ENCODE measurements around the gene NCOA6.

NCOA6 gene

GRCh38 chr20:34864216-34864615 lies 38.8 kb upstream of the NCOA6 start:
- no peak overlapping the region for H3K9ac ChIP-seq (ENCODE audit: low read depth, low read length)
- no peak for TF ChIP-seq CTCF (IDR thresholded peaks at IDR 0.05; ENCODE audit: borderline replicate concordance, extremely low read depth, low read length, poor library complexity, severe bottlenecking)
- no peak for TF ChIP-seq EZH2 (IDR thresholded peaks at IDR 0.05; ENCODE audit: borderline replicate concordance, low read depth, low read length, severe bottlenecking)
- 0 out of 2 replicates have a peak, but pooled peaks cover 5% of the 10 kb centered on the region for H4K20me1 ChIP-seq (ENCODE audit: insufficient read depth, low read length)
- ATAC-seq (ENCODE audit: insufficient read depth, low read depth) (no peak), DNase-seq (no peak)
- H3K4me2 ChIP-seq (ENCODE audit: insufficient read depth, low read length) = no peak overlapping the region
- H3K9me3 ChIP-seq (ENCODE audit: insufficient read depth, low read length, severe bottlenecking) = no peaks in the 10 kb centered on the region
- H2AFZ ChIP-seq (ENCODE audit: low read depth, low read length) = no peak overlapping the region
- no peak overlapping the region for H3K4me3 ChIP-seq (ENCODE audit: low read depth in 1 of 2, low read length in 2 of 2)
- H3K27me3 ChIP-seq (ENCODE audit: insufficient read depth, low read length, poor library complexity) = no peaks in the 10 kb centered on the region
- no peaks in the 10 kb centered on the region for H3K4me1 ChIP-seq (ENCODE audit: insufficient read depth, low read length)
- peaks cover 32% of the 10 kb centered on the region for H3K36me3 ChIP-seq (ENCODE audit: insufficient read depth, low read length)
- no peak overlapping the region for H3K27ac ChIP-seq (ENCODE audit: low read length)
- no peaks in the 10 kb centered on the region for H3K79me2 ChIP-seq (ENCODE audit: insufficient read depth, low read length)

GRCh38 chr20:34863421-34863965 lies 38.0 kb upstream of the NCOA6 start:
- Histone ChIP-seq H3K27ac (ENCODE audit: low read length) (no peak overlapping the region; the same call in 1 of the 2 replicates), H3K27me3 (ENCODE audit: insufficient read depth, low read length, poor library complexity) (no peaks in the 10 kb centered on the region), H3K4me3 (ENCODE audit: low read depth in 1 of 2, low read length in 2 of 2) (no peak overlapping the region), H3K9ac (ENCODE audit: low read depth, low read length) (no peak overlapping the region), H2AFZ (ENCODE audit: low read depth, low read length) (no peak overlapping the region), H3K4me1 (ENCODE audit: insufficient read depth, low read length) (no peaks in the 10 kb centered on the region), H3K9me3 (ENCODE audit: insufficient read depth, low read length, severe bottlenecking) (no peaks in the 10 kb centered on the region), H3K36me3 (ENCODE audit: insufficient read depth, low read length) (peaks cover 33% of the 10 kb centered on the region), H3K4me2 (ENCODE audit: insufficient read depth, low read length) (no peak overlapping the region), H4K20me1 (ENCODE audit: insufficient read depth, low read length) (0 out of 2 replicates have a peak, but pooled peaks cover 5% of the 10 kb centered on the region), H3K79me2 (ENCODE audit: insufficient read depth, low read length) (no peaks in the 10 kb centered on the region)
- DNase-seq (no peak), ATAC-seq (ENCODE audit: insufficient read depth, low read depth) (no peak)
- TF ChIP-seq CTCF (IDR thresholded peaks at IDR 0.05; ENCODE audit: borderline replicate concordance, extremely low read depth, low read length, poor library complexity, severe bottlenecking) (no peak), EZH2 (IDR thresholded peaks at IDR 0.05; ENCODE audit: borderline replicate concordance, low read depth, low read length, severe bottlenecking) (no peak)

GRCh38 chr20:34862724-34863123 lies 37.3 kb upstream of the NCOA6 start:
- H3K9ac ChIP-seq (ENCODE audit: low read depth, low read length) = no peak overlapping the region
- no peaks in the 10 kb centered on the region for H3K9me3 ChIP-seq (ENCODE audit: insufficient read depth, low read length, severe bottlenecking)
- no peak overlapping the region for H3K4me2 ChIP-seq (ENCODE audit: insufficient read depth, low read length)
- no peak for TF ChIP-seq CTCF (IDR thresholded peaks at IDR 0.05; ENCODE audit: borderline replicate concordance, extremely low read depth, low read length, poor library complexity, severe bottlenecking)
- TF ChIP-seq EZH2 (IDR thresholded peaks at IDR 0.05; ENCODE audit: borderline replicate concordance, low read depth, low read length, severe bottlenecking) = no peak
- ATAC-seq (ENCODE audit: insufficient read depth, low read depth) = no peak
- H3K27ac ChIP-seq (ENCODE audit: low read length) = no peak overlapping the region
- no peaks in the 10 kb centered on the region for H3K27me3 ChIP-seq (ENCODE audit: insufficient read depth, low read length, poor library complexity)
- H3K36me3 ChIP-seq (ENCODE audit: insufficient read depth, low read length) = peaks cover 38% of the 10 kb centered on the region
- H3K4me1 ChIP-seq (ENCODE audit: insufficient read depth, low read length) = no peaks in the 10 kb centered on the region
- H4K20me1 ChIP-seq (ENCODE audit: insufficient read depth, low read length) = 0 out of 2 replicates have a peak, but pooled peaks cover 5% of the 10 kb centered on the region
- H3K79me2 ChIP-seq (ENCODE audit: insufficient read depth, low read length) = no peaks in the 10 kb centered on the region
- no peak for DNase-seq
- H3K4me3 ChIP-seq (ENCODE audit: low read depth in 1 of 2, low read length in 2 of 2) = no peak overlapping the region
- H2AFZ ChIP-seq (ENCODE audit: low read depth, low read length) = no peak overlapping the region

All from DND-41 (cell line).